HG03571 (cell line): ENCODE results near the gene RPLP1.

ENCODE experiments used
- ATAC-seq: cut with Tn5 transposase; IDR thresholded peaks from one replicate; pipeline ENCODE4 v1.9.1; 2021; ENCODE audit not compliant: unreplicated experiment

Gene RPLP1

DNA sequence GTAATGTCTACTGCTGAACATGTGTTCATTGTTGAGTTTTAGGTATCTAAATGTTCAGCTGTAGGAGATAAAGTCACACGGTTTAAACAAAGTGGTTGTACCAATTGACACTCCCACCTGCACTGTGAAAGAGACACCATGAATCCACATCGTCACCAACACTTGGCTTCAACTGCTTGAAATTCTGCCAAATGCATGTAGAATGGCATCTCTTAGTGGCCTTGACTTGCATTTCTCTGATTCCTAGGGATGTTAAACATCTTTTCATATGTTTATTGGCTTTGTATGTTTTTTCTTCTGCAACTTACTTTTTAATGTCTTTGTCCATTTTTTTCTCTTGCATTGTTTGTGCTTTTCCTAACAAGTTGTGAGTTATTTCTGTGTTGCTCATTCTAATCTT lies 43.4 kb downstream of the RPLP1 start:
- ATAC-seq, result no peak

DNA sequence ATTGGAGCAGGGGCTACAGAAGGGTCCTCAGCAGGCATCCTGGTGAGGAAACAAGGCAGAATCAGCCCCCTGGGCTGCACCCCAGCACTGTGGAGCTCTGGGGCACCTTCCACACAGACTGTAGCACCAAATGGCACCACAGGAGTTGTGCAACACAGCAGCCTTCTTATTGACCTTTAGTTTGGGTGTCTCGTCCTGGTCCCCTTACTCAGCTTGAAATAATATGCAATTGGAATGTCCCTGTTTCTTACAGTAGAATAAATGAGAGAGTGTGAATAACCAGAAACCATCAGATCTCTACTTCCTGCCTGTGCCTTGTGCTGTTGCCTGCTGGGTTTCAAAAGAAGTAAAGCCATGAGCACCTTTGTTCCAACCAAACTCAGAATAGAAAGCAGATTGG lies 44.5 kb downstream of the RPLP1 start:
- ATAC-seq, result no peak

DNA sequence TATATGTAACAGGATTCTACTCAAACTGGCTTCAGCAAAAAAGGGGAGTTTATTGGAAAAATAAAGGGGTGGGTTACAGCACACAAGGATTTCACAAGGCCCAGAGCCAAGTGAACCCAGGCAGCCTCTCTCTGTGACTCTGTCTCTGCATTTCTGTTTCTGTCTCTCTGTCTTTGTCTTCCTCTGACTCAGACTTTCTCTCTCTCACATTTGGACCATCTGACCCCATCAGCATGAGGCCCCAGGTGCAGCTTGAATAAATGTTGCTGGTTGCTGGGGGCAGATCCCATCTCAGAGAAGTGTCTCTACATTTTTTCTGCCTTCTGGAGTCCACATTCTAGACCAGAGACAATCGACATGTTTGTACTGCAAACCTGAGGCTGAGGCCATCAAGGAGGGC lies 45.0 kb downstream of the RPLP1 start:
- ATAC-seq, result no peak

DNA sequence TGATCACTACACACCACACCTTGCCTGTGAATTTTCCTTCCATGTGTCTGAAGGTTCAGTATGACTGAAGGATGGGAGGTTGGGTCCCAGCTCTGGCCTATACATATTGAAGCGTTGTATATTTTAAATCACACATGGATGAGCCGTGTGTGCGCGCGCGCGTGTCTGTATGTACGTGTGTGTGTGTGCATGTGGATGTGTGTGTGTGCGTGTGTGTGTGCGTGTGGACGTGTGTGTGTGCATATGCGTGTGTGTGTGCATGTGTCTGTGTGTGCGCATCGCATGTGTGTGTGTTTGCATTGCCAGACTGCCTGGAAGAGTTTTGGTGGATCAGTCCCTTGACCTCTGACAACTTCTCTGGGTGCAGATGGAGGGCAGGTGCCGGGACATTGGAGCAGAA lies 45.7 kb downstream of the RPLP1 start:
- ATAC-seq, result no peak

DNA sequence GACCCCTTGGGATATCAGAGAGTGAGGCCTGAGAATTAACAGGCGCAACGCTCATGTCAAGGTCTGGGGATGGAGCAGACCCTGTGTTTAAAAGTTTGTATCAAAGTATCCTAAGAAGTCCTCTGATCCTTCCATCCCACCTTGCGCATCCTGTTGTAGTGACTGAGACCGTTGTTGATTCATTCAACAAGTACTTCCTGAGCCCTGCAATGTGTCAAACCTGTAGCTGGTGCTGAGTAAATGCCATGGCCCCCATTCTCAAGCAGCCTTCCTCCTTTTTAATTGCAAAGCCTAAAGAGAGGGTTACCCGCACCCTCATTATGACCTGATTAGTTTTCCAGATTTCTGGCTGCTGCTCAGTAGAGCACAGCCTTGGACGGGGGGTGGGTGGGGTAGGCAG lies 46.4 kb downstream of the RPLP1 start:
- ATAC-seq, result no peak

DNA sequence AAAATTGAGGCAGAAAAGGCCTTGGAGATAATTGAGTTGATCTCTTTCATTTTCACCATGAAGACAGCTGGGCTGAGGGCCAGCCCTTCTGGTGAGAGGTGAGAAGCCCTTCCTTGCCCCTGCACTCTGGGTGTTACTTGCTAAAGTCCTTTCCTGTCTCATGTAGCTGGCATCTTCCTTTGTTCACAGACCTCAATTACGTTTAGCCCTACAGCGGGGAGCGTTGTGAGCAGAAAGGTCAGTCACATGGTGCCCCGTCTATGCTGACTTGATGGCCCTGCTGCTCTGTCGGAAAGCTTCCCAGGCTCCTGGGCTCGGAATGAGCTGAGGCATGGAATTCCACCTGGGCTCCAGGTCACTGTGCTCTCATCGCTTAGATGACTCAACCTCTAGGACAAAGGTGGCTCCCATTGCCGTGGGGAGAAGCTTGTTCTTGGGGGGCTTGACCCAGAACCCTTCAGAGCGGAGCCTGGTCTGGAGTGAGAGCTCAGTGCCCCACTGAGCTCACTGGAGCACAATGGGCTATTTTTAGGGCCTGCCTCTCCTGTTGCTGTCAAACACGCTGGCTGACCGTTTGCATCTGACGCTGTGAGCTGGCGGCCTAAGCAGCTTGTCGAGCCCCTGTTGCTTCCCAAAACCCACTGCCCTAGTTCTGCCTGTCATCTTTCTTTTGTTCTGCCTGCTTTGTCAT lies 47.0 kb downstream of the RPLP1 start:
- no peak for ATAC-seq

DNA sequence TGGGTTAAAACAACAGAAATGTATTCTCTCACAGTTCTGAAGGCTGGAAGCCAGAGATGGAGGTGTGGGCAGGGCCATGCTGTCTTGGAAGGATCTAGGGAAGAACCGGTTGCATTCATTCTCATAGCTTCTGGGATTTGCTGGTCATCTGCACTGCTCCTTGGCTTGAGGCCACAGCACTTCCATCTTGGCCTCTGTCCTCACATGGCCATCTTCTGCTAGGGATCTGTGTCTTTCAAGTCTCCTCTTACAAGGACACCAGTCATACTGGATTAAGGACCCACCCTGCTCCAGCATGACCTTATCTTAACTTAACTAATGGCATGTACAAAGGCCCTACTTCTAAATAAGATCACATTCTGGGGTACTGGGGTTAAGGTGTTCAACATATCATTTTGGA lies 47.7 kb downstream of the RPLP1 start:
- ATAC-seq, result no peak

DNA sequence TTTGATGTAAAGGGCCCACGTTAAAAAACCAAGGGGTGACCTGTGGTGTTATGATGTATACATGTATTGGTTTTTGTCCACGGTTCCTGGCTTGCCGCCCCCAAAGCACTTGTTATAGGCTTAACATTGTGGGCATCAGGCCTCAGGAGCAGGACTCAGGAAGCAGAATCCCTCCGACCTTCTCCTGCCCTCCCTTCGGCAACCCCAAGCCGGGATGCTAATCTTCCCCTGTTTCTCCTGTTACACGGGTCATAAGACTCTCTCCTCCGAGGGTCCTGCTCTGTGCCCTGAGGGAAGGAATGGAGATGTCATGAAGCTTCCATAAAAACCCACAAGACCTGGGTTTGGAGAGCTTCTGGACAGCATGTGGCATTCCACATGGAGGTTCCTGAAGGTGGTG lies 48.8 kb downstream of the RPLP1 start:
- no peak for ATAC-seq

DNA sequence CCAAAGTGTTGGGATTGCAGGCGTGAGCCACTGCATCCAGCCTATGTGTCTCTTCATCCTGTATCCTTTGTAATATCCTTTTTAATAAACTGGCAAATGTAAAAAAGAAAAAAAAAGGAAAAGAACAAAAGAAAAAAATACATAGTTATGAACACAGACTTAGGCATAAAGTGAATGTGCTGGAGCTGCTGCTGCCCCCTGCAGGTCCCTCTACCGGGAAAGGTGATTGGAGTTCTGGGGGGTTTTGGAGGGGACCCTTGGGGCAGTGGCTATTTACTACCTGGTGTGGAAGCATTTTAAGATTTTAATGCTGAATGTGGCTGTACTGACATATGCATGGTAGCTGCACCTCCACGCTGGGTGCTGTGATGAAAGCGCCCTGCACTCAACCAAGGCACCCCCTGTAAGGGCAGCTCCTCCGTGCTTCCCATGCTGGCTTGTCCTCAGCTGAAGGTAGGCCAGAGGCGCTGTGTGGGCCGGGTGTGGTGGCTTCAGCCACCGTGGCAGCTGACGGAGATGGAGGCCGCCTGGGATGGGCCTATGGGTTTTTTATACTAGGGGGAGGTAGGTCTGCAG lies 49.9 kb downstream of the RPLP1 start:
- no peak for ATAC-seq

DNA sequence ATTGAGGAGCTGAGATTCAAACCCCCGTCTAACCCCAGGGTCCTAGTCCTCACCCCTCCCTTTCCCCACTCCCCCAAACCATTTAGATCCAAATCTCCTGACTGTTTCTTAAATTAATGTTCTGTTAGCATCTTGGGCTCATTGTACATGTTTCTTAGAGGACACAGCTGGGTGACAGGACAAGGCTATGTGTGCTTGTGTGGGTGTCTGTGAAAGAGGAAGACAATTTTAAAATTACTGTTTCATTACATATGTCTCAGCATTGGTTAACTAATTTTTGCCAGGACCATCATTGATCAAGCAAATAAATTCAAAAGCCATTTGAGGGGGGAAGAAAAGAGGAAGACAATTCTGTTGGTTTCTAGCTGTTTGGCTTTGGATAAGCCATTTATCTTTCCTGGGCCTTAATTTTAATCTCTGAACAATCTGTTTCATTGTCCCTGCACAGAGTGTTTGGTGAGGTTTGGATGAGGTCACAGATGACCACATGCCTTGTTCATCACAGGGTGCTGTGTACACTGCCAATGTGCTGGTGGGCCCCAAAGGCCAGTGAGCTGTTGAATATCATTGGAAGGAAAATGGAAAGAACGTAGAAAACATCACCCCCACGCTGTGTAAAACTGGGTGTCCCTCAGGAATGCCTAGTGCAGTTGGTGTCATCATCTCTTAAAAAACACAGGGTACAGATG lies 51.9 kb downstream of the RPLP1 start:
- ATAC-seq, result no peak
